SK-N-SH (cell line): Measurements from ENCODE around the gene DDX28. TPM values are rescaled to one million over a fixed set of nuclear protein-coding genes. Genes with fewer than 3 reads are reported as not detected.

Experiments used
- CTCF ChIA-PET: fragments of 300-600, 350-600 bp; formaldehyde crosslinking; extraction: SDS; loops from one replicate; lab custom pipeline; 2021; lab: Yijun Ruan, JAX
- POLR2A ChIA-PET: fragments of 350-600 bp; sonication (Branson Sonifier 250); formaldehyde crosslinking; extraction: SDS; loops from one replicate; lab custom pipeline; 2020; ENCODE audit warnings: antibody characterized with exemption, inconsistent platforms; lab: Yijun Ruan, JAX
- DNase-seq: peaks from one replicate; pipeline ENCODE4 v3.0.0; 2012
- H2AFZ ChIP-seq: fragments of 200-600 bp; sonication (generic); 2 replicates; pipeline ENCODE4 v1.8.1; 2016; ENCODE audit warnings: antibody characterized with exemption, mild to moderate bottlenecking, low read depth
- H3F3A ChIP-seq: fragments of 200-600 bp; sonication (generic); replicated peaks from 2 replicates; pipeline ENCODE3; 2016; ENCODE audit warnings: antibody characterized with exemption, mild to moderate bottlenecking; ENCODE audit not compliant: insufficient read depth
- H3K27ac ChIP-seq, 2 experiments: fragments of 200-500 bp in 1 of 2; fragments of 200-600 bp in 1 of 2; sonication (Bioruptor generic) in 1 of 2; sonication (generic), shearing (Covaris generic) in 1 of 2; 2 replicates each; pipeline versions ENCODE4 v1.5.1 to v1.6.1; 2014 to 2016; ENCODE audit warnings: low read depth in 2 of 2, inconsistent platforms in 1 of 2, low read length in 1 of 2, mild to moderate bottlenecking in 1 of 2, mixed read lengths in 1 of 2
- H3K27me3 ChIP-seq: fragments of 200-600 bp; sonication (generic), shearing (Covaris generic); 2 replicates; pipeline ENCODE4 v1.6.1; 2016; ENCODE audit warnings: mixed run types; ENCODE audit not compliant: insufficient read depth
- H3K36me3 ChIP-seq, 2 experiments: fragments of 200-500 bp in 1 of 2; fragments of 200-600 bp in 1 of 2; sonication (Bioruptor generic) in 1 of 2; sonication (generic) in 1 of 2; replicated peaks in 1 of 2; 2 replicates each; pipeline versions ENCODE3 to v1.5.1; 2014 to 2016; ENCODE audit warnings: low read length in 1 of 2, mild to moderate bottlenecking in 1 of 2; ENCODE audit not compliant: insufficient read depth in 2 of 2, control insufficient read depth in 1 of 2
- H3K4me1 ChIP-seq, 2 experiments: fragments of 200-500 bp in 1 of 2; fragments of 200-600 bp in 1 of 2; sonication (Bioruptor generic) in 1 of 2; sonication (generic), shearing (Covaris generic) in 1 of 2; 2 replicates each; pipeline versions ENCODE4 v1.5.1 to v1.6.1; 2014 to 2016; ENCODE audit warnings: low read depth in 1 of 2, low read length in 1 of 2, mixed run types in 1 of 2; ENCODE audit not compliant: insufficient read depth in 2 of 2, control insufficient read depth in 1 of 2
- H3K4me2 ChIP-seq: fragments of 200-600 bp; sonication (generic), shearing (Covaris generic); 2 replicates; pipeline ENCODE4 v1.6.1; 2017; ENCODE audit warnings: mixed run types
- H3K4me3 ChIP-seq, 2 experiments: fragments of 200-500 bp in 1 of 2; fragments of 200-600 bp in 1 of 2; sonication (Bioruptor generic) in 1 of 2; sonication (generic), shearing (Covaris generic) in 1 of 2; 2 replicates each; pipeline versions ENCODE4 v1.5.1 to v1.8.1; 2014 to 2016; ENCODE audit warnings: low read depth in 2 of 2, inconsistent platforms in 1 of 2, low read length in 1 of 2, mild to moderate bottlenecking in 1 of 2, mixed read lengths in 1 of 2, moderate library complexity in 1 of 2
- H3K79me2 ChIP-seq: fragments of 200-600 bp; sonication (generic); 2 replicates; pipeline ENCODE4 v1.8.1; 2017; ENCODE audit warnings: mild to moderate bottlenecking; ENCODE audit not compliant: insufficient read depth
- H3K9ac ChIP-seq: fragments of 200-600 bp; sonication (generic); 2 replicates; pipeline ENCODE4 v1.6.1; 2017; ENCODE audit warnings: mixed run types
- H3K9me2 ChIP-seq: fragments of 200-600 bp; sonication (generic); 2 replicates; pipeline ENCODE4 v1.6.1; 2017; ENCODE audit warnings: mixed run types
- H3K9me3 ChIP-seq: fragments of 200-600 bp; sonication (generic); 2 replicates; pipeline ENCODE4 v1.6.1; 2017; ENCODE audit warnings: mixed run types, mild to moderate bottlenecking, moderate library complexity
- H4K20me1 ChIP-seq: fragments of 200-600 bp; sonication (generic); 2 replicates; pipeline ENCODE4 v1.6.1; 2017; ENCODE audit warnings: mild to moderate bottlenecking, mixed run types; ENCODE audit not compliant: insufficient read depth
- ELF1 ChIP-seq: IDR thresholded peaks from 2 replicates; pipeline ENCODE4 v1.4.0; 2012
- FOSL2 ChIP-seq: IDR thresholded peaks from 2 replicates; pipeline ENCODE4 v1.4.0; 2012; ENCODE audit warnings: low read depth, mild to moderate bottlenecking, moderate library complexity, borderline replicate concordance
- FOXM1 ChIP-seq: IDR thresholded peaks from 2 replicates; pipeline ENCODE4 v1.4.0; 2012; ENCODE audit warnings: low read depth, mild to moderate bottlenecking
- GABPA ChIP-seq: IDR thresholded peaks from 2 replicates; pipeline ENCODE4 v1.4.0; 2012; ENCODE audit warnings: low read depth, mild to moderate bottlenecking
- MXI1 ChIP-seq: IDR thresholded peaks from 2 replicates; pipeline ENCODE4 v1.6.1; 2012; ENCODE audit warnings: mild to moderate bottlenecking, low read depth, low read length, improper control_type of control experiment
- NFIC ChIP-seq: IDR thresholded peaks from 2 replicates; pipeline ENCODE4 v1.4.0; 2012; ENCODE audit warnings: borderline replicate concordance
- NRF1 ChIP-seq: IDR thresholded peaks from 2 replicates; pipeline ENCODE4 v1.6.1; 2012; ENCODE audit warnings: low read depth, mild to moderate bottlenecking, low read length
- PBX3 ChIP-seq: IDR thresholded peaks from 2 replicates; pipeline ENCODE4; 2012
- RAD21 ChIP-seq: IDR thresholded peaks from 2 replicates; pipeline ENCODE4 v1.6.1; 2012; ENCODE audit warnings: mild to moderate bottlenecking, low read length
- REST ChIP-seq: IDR thresholded peaks from 2 replicates; pipeline ENCODE4 v1.6.1; 2012; ENCODE audit warnings: mild to moderate bottlenecking, low read depth, low read length, moderate library complexity
- RFX5 ChIP-seq: IDR thresholded peaks from 2 replicates; pipeline ENCODE4 v1.6.1; 2012; ENCODE audit warnings: mild to moderate bottlenecking, improper control_type of control experiment, low read length
- SIN3A ChIP-seq: IDR thresholded peaks from 2 replicates; pipeline ENCODE4 v1.6.1; 2012; ENCODE audit warnings: low read depth, mild to moderate bottlenecking, low read length, moderate library complexity, borderline replicate concordance
- SMC3 ChIP-seq: IDR thresholded peaks from 2 replicates; pipeline ENCODE4 v1.6.1; 2012; ENCODE audit warnings: low read depth, low read length, improper control_type of control experiment
- TCF12 ChIP-seq: IDR thresholded peaks from 2 replicates; pipeline ENCODE4 v1.4.0; 2012
- TEAD4 ChIP-seq: IDR thresholded peaks from 2 replicates; pipeline ENCODE4 v1.4.0; 2012; ENCODE audit warnings: mild to moderate bottlenecking, borderline replicate concordance; ENCODE audit not compliant: insufficient read depth
- WGBS: methylation state at CpG from one replicate; pipeline ENCODE4 v1.1.6; 2017; ENCODE audit warnings: low lambda C conversion rate; 5-methylcytosine and 5-hydroxymethylcytosine counted together
- polyA plus RNA-seq, 3 experiments: library from polyadenylated mRNA; depleted of rRNA; stranded (reverse); fragments of >200 nt; gene quantifications; 2 replicates each; pipeline ENCODE4 v1.2.3, GENCODE V29; 2012
- TF ChIP-seq, protein P1 (sequence below): IDR thresholded peaks from 2 replicates; pipeline ENCODE4 v1.4.0; 2012; ENCODE audit warnings: low read depth, borderline replicate concordance
- TF ChIP-seq, protein P2 (sequence below): IDR thresholded peaks from 2 replicates; pipeline ENCODE4 v1.4.0; 2012; ENCODE audit warnings: low read depth
- TF ChIP-seq, protein P3 (sequence below): fragments of 150-350 bp; IDR thresholded peaks from 2 replicates; pipeline ENCODE4 v1.6.1; 2016; ENCODE audit warnings: mild to moderate bottlenecking, low read depth, low read length
- TF ChIP-seq, protein P4 (sequence below): IDR thresholded peaks from 2 replicates; pipeline ENCODE4 v1.4.0; 2012; ENCODE audit warnings: low read depth, borderline replicate concordance

The DDX28 gene
- polyA plus RNA-seq, 1 of the 3 experiments (the other 2 are of a cell fraction), result 10.8 TPM

DNA sequence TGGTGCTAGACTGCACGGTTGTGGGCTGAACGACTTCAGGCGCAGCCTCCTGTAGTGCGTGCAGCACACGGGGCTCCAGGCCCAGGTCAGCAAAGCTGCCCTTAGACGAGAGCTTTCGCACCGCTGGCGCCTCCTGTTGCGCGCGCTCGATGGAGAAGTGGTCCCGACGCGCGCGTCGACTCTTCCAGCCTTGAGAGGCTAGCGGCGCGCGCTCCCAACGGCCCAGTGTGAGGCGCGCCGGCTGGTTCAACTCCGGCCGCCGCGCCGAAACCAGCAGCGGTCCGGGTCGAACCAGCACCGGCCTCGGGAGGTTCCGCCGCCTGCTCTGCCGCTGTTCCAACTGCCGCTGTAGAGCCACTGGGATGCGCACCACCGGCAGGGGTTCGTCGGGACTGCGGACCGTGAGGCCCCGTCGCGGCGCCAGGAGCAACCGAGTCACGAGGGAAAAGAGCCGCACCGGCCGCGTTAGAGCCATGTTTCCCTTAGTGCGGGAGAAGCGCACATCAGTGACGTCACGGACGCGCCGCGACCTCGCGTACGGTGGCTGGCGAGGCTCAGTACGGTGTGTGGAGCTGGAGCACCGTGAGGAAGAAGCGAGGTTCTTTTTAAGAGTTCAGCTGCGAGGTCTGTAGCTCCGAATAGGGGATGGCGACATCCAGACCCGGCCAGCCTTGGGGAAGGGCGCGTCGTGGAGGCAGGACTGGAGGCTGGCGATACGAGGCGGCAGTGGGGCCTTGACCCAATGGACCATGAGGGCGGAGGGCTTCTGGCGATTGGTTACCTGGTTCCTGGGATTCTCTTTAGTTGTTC is at the start of gene DDX28, which contains the start of gene DUS2 (continued):
- TF ChIP-seq, protein P1, sequence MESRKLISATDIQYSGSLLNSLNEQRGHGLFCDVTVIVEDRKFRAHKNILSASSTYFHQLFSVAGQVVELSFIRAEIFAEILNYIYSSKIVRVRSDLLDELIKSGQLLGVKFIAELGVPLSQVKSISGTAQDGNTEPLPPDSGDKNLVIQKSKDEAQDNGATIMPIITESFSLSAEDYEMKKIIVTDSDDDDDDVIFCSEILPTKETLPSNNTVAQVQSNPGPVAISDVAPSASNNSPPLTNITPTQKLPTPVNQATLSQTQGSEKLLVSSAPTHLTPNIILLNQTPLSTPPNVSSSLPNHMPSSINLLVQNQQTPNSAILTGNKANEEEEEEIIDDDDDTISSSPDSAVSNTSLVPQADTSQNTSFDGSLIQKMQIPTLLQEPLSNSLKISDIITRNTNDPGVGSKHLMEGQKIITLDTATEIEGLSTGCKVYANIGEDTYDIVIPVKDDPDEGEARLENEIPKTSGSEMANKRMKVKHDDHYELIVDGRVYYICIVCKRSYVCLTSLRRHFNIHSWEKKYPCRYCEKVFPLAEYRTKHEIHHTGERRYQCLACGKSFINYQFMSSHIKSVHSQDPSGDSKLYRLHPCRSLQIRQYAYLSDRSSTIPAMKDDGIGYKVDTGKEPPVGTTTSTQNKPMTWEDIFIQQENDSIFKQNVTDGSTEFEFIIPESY, result no peak; the same call in 1 of the 2 replicates
- TF ChIP-seq ELF1 (peak; percentile 78), RAD21 (no peak), NRF1 (no peak), FOXM1 (no peak), TCF12 (no peak; the same call in 1 of the 2 replicates), PBX3 (no peak), RFX5 (no peak), MXI1 (peak; percentile 92), GABPA (no peak; the same call in 1 of the 2 replicates), SMC3 (no peak), SIN3A (peak; percentile 81; the same call in 1 of the 2 replicates)
- TF ChIP-seq, protein P2, sequence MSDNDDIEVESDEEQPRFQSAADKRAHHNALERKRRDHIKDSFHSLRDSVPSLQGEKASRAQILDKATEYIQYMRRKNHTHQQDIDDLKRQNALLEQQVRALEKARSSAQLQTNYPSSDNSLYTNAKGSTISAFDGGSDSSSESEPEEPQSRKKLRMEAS, result peak; percentile 90
- TF ChIP-seq, protein P3, sequence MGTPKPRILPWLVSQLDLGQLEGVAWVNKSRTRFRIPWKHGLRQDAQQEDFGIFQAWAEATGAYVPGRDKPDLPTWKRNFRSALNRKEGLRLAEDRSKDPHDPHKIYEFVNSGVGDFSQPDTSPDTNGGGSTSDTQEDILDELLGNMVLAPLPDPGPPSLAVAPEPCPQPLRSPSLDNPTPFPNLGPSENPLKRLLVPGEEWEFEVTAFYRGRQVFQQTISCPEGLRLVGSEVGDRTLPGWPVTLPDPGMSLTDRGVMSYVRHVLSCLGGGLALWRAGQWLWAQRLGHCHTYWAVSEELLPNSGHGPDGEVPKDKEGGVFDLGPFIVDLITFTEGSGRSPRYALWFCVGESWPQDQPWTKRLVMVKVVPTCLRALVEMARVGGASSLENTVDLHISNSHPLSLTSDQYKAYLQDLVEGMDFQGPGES, result no peak

- POLR2A ChIA-PET, result interaction anchor here (1.0 kb wide), 1 partner anchor 13 kb away, joined by 3 read pairs; the partner anchor contains the start of gene NFATC3
- Histone ChIP-seq H4K20me1 (no peaks in the 10 kb centered on the region), H3K9me3 (no peaks in the 10 kb centered on the region), H3K4me3 (no peak overlapping the region), H3K27me3 (no peaks in the 10 kb centered on the region), H3K27ac (peak overlapping the region in 1 of 2 experiments; percentile 25; a peak in 1 of 4 replicates), H3K36me3 (peaks cover 13 to 41% of the 10 kb centered on the region in 2 experiments), H3K79me2 (no peaks in the 10 kb centered on the region), H3F3A (peaks cover 9% of the 10 kb centered on the region), H3K4me2 (0 out of 2 replicates have a peak overlapping the region, but pooled peaks have one; percentile 22), H2AFZ (no peak overlapping the region), H3K9me2 (no peaks in the 10 kb centered on the region), H3K4me1 (peaks cover 0 to 12% of the 10 kb centered on the region in 2 experiments; a peak in 2 of 4 replicates), H3K9ac (no peak overlapping the region)
- CTCF ChIA-PET, result interaction anchor here (1.0 kb wide), 2 partner anchors 10 to 31 kb away, joined by 3 read pairs; no protein-coding TSS in a partner anchor
- WGBS, result 91% methylated on average over 4 of the region's 9 CpGs
- no peak for DNase-seq
- TF ChIP-seq, protein P4, sequence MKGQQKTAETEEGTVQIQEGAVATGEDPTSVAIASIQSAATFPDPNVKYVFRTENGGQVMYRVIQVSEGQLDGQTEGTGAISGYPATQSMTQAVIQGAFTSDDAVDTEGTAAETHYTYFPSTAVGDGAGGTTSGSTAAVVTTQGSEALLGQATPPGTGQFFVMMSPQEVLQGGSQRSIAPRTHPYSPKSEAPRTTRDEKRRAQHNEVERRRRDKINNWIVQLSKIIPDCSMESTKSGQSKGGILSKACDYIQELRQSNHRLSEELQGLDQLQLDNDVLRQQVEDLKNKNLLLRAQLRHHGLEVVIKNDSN, result no peak
- peak; percentile 31; the same call in 1 of the 2 replicates for TF ChIP-seq REST
- TF ChIP-seq, protein P3, result no peak
- TF ChIP-seq SMC3, result no peak
- TF ChIP-seq TEAD4, result no peak
- TF ChIP-seq NFIC, result peak; percentile 71
- peak; percentile 14; the same call in 1 of the 2 replicates for TF ChIP-seq FOSL2
Measured at GRCh38 chr16:68072038-68072695, 49.1 kb upstream of the DDX28 start.
